ENCODE data around the gene TPD52L1. TPM values are rescaled to one million over a fixed set of nuclear protein-coding genes. Genes with fewer than 3 reads are reported as not detected.

The TPD52L1 gene
- total and polyA plus RNA-seq, 2 donors (not counting 3 experiments of a cell fraction or from before 2014, with no cell fraction given) = 0.29 to 0.37 TPM

- Histone ChIP-seq H3K9ac (replicated peaks; ENCODE audit: extremely low read depth, insufficient read depth, low read length) (no peak overlapping the region), H3K27me3 (ENCODE audit: control insufficient read depth in 2 of 2, insufficient read depth in 2 of 2, low read length in 2 of 2) (no peaks in the 10 kb centered on the region), H3K4me1 (ENCODE audit: control insufficient read depth, extremely low read depth, insufficient read depth, low read length) (no peaks in the 10 kb centered on the region), H3K9me3 (replicated peaks; ENCODE audit: control insufficient read depth, insufficient read depth, low read length) (no peaks in the 10 kb centered on the region), H3K4me3 (replicated peaks in 1 of 3; ENCODE audit: insufficient read depth in 1 of 3, low read depth in 1 of 3, low read length in 3 of 3) (no peak overlapping the region), H4K20me1 (replicated peaks; ENCODE audit: control insufficient read depth, extremely low read depth, insufficient read depth, low read length) (no peaks in the 10 kb centered on the region), H3K79me2 (ENCODE audit: control insufficient read depth, insufficient read depth, low read length) (no peaks in the 10 kb centered on the region), H3K36me3 (ENCODE audit: control insufficient read depth in 2 of 2, extremely low read depth in 1 of 2, insufficient read depth in 2 of 2, low read length in 2 of 2) (no peaks in the 10 kb centered on the region), H3K27ac (ENCODE audit: insufficient read depth, low read depth, low read length) (no peak overlapping the region), H2AFZ (ENCODE audit: low read depth, low read length) (no peak overlapping the region), H3K4me2 (ENCODE audit: insufficient read depth, low read length) (no peak overlapping the region), H3K9me1 (replicated peaks; ENCODE audit: control insufficient read depth, extremely low read depth, insufficient read depth, low read length) (no peaks in the 10 kb centered on the region)
- ChIA-PET CTCF (interaction anchor here (1.4 kb wide), 1 partner anchor 75 kb away, joined by 4 read pairs; the partner anchor contains the start of gene TPD52L1), POLR2A (no interaction called here)
- DNase-seq (ENCODE audit: low read depth, low spot score) (no peak), FAIRE-seq (no peak)
- no TSS peak for BruUV-seq (replicated peaks)
- dilution Hi-C loops (cut with MboI; ENCODE audit: extremely low pct_ligation_motif_present, low sequenced_read_pairs) = no loop called here
- no peak for TF ChIP-seq POLR2AphosphoS5 (IDR thresholded peaks at IDR 0.05; ENCODE audit: insufficient read depth, low read depth, low read length)
- no peak for TF ChIP-seq GATA2 (IDR thresholded peaks at IDR 0.05; ENCODE audit: insufficient read depth, insufficient read length, low read depth, low read length)
- no peak for TF ChIP-seq MAX (IDR thresholded peaks at IDR 0.05; ENCODE audit: insufficient read depth, insufficient read length)
- no peak for TF ChIP-seq MYC (IDR thresholded peaks at IDR 0.05; ENCODE audit: low read depth, low read length)
- TF ChIP-seq POLR2A (IDR thresholded peaks at IDR 0.05; ENCODE audit: low read depth, low read length) = no peak
- no peak for TF ChIP-seq FOS (IDR thresholded peaks at IDR 0.05; ENCODE audit: borderline replicate concordance, insufficient read depth, low read length)
- TF ChIP-seq EZH2 (IDR thresholded peaks at IDR 0.05; ENCODE audit: borderline replicate concordance, low read depth, low read length, severe bottlenecking) = no peak
- TF ChIP-seq JUN (IDR thresholded peaks at IDR 0.05; ENCODE audit: borderline replicate concordance, insufficient read depth, insufficient read length, low read depth) = no peak
- TF ChIP-seq CTCF (IDR thresholded peaks at IDR 0.05; ENCODE audit: extremely low read depth in 1 of 2, insufficient read depth in 1 of 2, low read depth in 1 of 2, low read length in 2 of 2) = no peak
- intact Hi-C loops (cut with micrococcal nuclease) = no loop called here
These were observed 75.5 kb downstream of the TPD52L1 start for GRCh38 chr6:125228981-125229479.

All from endothelial cell of umbilical vein (primary cell).